ENCODE data around the gene GRM2. TPM values are rescaled to one million over a fixed set of nuclear protein-coding genes. Genes with fewer than 3 reads are reported as not detected.

The GRM2 gene
- total RNA-seq, 4 donors from 2014 or later = 0.30 to 1.8 (median 0.48) TPM; not detected in 1

DNA sequence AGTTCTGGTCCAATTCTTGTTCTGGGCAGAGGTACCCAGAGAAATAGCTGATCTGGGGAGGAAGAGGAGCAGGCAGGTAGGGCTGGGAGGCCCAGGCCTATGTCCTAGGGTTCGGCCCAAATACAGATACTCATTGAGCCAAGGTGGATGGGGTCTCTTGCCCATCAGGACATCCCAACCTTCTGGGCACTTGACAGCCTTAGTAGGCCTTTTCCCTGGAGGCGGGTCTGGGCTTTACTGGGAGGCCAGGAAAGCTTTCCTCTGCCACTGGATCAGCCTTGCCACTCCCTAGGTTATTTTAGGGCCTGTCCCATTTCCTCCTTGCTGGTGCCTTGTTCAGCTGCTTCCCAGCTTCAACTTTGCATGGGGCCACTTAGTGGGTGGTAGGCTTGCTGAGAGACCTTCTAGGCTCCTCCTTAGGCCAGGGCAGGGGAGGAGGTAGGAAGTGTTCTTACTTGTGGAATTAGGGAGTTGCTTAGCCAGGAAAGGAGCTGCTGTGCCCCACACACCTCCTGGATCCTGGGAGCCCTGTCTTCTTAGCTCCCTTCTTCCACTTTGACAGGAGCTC is 26.1 kb upstream of the GRM2 start:
- H3K4me1 ChIP-seq = no peaks in the 10 kb centered on the region

DNA sequence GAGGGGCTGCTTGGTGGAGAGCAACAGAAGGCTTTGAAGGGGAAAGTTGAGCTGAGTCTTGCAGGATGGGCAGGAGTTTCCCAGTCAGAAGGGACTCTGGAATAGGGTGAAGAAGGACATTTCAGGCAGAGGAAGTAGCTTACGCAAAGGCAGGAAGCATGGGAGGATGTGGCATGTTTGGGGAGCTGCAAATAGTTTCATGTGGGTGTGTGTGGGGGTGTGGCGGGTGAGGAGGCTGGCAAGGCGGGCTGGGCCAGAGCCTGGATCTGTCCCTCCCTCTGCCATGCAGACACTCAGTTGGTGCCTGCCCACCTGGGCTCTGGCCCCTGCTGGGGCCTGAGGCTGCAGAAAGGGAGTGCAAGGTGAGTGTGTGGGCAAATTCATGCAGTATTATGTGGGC is 25.4 kb upstream of the GRM2 start:
- H3K27ac ChIP-seq = no peak overlapping the region
- no peak for TF ChIP-seq POLR2A (IDR thresholded peaks at IDR 0.05)
- TF ChIP-seq, protein P1, sequence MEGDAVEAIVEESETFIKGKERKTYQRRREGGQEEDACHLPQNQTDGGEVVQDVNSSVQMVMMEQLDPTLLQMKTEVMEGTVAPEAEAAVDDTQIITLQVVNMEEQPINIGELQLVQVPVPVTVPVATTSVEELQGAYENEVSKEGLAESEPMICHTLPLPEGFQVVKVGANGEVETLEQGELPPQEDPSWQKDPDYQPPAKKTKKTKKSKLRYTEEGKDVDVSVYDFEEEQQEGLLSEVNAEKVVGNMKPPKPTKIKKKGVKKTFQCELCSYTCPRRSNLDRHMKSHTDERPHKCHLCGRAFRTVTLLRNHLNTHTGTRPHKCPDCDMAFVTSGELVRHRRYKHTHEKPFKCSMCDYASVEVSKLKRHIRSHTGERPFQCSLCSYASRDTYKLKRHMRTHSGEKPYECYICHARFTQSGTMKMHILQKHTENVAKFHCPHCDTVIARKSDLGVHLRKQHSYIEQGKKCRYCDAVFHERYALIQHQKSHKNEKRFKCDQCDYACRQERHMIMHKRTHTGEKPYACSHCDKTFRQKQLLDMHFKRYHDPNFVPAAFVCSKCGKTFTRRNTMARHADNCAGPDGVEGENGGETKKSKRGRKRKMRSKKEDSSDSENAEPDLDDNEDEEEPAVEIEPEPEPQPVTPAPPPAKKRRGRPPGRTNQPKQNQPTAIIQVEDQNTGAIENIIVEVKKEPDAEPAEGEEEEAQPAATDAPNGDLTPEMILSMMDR (IDR thresholded peaks at IDR 0.05) = no peak
- no peaks in the 10 kb centered on the region for H3K4me1 ChIP-seq
- H3K9me3 ChIP-seq = no peaks in the 10 kb centered on the region
- H3K36me3 ChIP-seq = no peaks in the 10 kb centered on the region
- no peak overlapping the region for H3K4me3 ChIP-seq
- DNase-seq = no peak
- intact Hi-C loops (cut with DNase I; ENCODE audit: low total_unique reads) = no loop called here
- H3K27me3 ChIP-seq = no peaks in the 10 kb centered on the region

More for the DNA sequence above, 26.1 kb upstream of the GRM2 start:
- no peak overlapping the region for H3K4me3 ChIP-seq
- H3K36me3 ChIP-seq = no peaks in the 10 kb centered on the region
- H3K9me3 ChIP-seq = no peaks in the 10 kb centered on the region
- TF ChIP-seq POLR2A (IDR thresholded peaks at IDR 0.05) = no peak
- TF ChIP-seq, protein P1 (IDR thresholded peaks at IDR 0.05) = no peak
- DNase-seq = no peak
- intact Hi-C loops (cut with DNase I; ENCODE audit: low total_unique reads) = no loop called here
- H3K27me3 ChIP-seq = no peaks in the 10 kb centered on the region
- H3K27ac ChIP-seq = peak overlapping the region in 1 of 2 donors; percentile 32

- DNase-seq = peak; percentile 59 to 70
- no peak for TF ChIP-seq POLR2A (IDR thresholded peaks at IDR 0.05)
- TF ChIP-seq, protein P1 (IDR thresholded peaks at IDR 0.05) = peak; percentile 55 to 85 (median 77)
- no peaks in the 10 kb centered on the region for H3K9me3 ChIP-seq
- no peak overlapping the region for H3K4me3 ChIP-seq
- no peaks in the 10 kb centered on the region for H3K27me3 ChIP-seq
- no peaks in the 10 kb centered on the region for H3K4me1 ChIP-seq
- H3K27ac ChIP-seq = no peak overlapping the region
- intact Hi-C loops (cut with DNase I; ENCODE audit: low total_unique reads) = no loop called here
- H3K36me3 ChIP-seq = no peaks in the 10 kb centered on the region
These were observed 24.8 kb upstream of the GRM2 start for GRCh38 chr3:51682079-51682478.

- TF ChIP-seq, protein P1 (IDR thresholded peaks at IDR 0.05) = no peak
- TF ChIP-seq POLR2A (IDR thresholded peaks at IDR 0.05) = no peak
- no peaks in the 10 kb centered on the region for H3K4me1 ChIP-seq
- H3K9me3 ChIP-seq = no peaks in the 10 kb centered on the region
- no peak overlapping the region for H3K4me3 ChIP-seq
- no peaks in the 10 kb centered on the region for H3K27me3 ChIP-seq
- intact Hi-C loops (cut with DNase I; ENCODE audit: low total_unique reads) = no loop called here
- DNase-seq = no peak
- no peaks in the 10 kb centered on the region for H3K36me3 ChIP-seq
- no peak overlapping the region for H3K27ac ChIP-seq
These were observed 24.3 kb upstream of the GRM2 start for GRCh38 chr3:51682526-51682925.

DNA sequence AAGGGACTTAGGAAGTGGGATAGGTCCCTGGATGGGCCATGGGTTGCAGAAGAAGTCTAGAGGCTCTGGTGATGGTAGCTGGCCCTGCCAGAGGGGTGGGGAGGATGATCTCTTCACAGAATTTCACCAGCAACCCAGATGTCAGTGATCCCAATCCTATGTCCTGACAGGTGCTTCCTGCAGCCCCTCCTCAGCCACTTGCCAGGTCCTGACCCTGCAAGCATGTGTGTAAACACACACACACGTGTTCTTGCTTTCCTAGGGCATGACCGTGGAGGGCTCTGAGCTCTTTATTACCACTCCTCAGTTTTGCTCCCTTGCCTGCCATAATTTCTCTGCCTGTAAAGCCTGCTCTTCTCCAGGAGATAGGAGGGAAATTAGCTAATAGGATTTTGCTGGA is 23.3 kb upstream of the GRM2 start:
- Histone ChIP-seq H3K4me1 (no peaks in the 10 kb centered on the region), H3K9me3 (no peaks in the 10 kb centered on the region), H3K4me3 (no peak overlapping the region), H3K27me3 (no peaks in the 10 kb centered on the region), H3K36me3 (no peaks in the 10 kb centered on the region), H3K27ac (no peak overlapping the region)
- TF ChIP-seq, protein P1 (IDR thresholded peaks at IDR 0.05) = no peak
- no peak for TF ChIP-seq POLR2A (IDR thresholded peaks at IDR 0.05)
- intact Hi-C loops (cut with DNase I; ENCODE audit: low total_unique reads) = no loop called here
- DNase-seq = no peak

All from uterus (tissue), 4 donors.